Measurements from ENCODE around the gene RELT.
"Not testable (repeated sequence)": the region's sequence is repeated elsewhere in the genome, so short reads cannot be mapped to it uniquely, and the experiment has no call there.

RELT gene

DNA sequence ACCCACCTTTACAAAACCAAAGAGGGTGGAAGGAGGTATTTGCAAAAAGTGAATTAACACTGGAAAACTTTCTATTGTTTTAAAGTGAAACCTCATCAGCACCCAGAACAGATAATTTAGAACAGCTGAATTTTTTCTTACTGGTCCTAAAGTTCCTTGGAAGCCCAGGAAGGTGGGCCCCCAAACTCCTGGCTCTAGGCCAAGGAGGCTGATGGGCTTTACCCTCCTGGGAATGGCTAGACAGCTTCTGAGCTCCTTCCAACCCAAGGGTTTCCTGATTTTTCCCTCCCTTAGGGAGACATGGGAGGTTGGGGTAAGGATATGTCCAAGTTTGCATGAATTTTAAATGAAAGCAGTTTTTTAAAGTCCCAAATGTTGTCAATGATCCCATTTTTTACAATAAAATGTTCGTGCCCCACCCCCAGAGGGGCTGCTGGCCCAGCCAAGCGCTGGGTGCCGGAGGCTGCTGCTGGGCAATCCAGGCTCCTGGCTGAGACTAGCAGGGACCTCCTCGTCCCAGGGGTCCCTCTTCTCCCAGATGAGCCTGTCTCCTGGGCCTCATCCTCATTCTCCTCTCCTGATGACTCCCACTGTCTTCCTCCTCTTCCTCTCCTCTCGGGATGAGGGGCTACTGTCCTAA lies 28.4 kb downstream of the RELT start:
- DNase-seq = no peak

DNA sequence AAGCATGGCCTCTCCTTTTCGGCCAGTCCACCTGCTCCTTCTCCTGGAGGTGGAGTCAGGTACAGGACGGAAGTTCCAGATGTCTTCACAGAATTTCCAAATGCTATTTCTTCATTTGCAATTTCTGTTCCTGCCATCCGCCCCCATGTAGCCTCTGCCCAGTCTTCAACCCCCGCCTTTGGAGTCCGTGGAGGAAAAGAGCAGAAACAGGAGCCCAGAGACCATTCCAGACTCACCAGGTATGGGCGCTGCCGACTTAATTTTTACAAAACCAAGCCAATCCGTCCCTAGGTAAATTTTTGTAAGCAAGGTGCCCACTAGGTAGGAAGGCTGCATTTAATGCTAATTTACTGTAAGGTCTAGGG lies 28.9 kb downstream of the RELT start:
- no peak for DNase-seq

DNA sequence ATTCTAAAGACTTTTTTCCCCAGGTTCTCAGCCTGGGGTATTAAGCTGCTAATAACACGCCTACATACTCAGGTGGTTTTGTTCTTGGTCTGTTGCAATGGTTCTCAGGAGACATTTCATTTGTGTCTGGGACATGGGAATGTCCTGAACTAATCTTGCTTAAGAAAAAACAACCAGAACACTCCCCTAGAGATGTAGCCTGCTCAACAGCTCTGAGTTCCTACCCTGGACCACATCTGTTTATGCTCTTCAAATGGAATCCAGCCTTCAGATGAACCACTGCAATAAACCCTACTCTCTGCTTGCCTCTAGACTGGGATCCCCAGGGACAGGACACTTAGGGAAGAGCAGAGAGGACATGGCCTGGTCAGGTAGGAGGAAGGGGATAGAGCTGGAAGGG lies 29.9 kb downstream of the RELT start:
- no peak for DNase-seq

DNA sequence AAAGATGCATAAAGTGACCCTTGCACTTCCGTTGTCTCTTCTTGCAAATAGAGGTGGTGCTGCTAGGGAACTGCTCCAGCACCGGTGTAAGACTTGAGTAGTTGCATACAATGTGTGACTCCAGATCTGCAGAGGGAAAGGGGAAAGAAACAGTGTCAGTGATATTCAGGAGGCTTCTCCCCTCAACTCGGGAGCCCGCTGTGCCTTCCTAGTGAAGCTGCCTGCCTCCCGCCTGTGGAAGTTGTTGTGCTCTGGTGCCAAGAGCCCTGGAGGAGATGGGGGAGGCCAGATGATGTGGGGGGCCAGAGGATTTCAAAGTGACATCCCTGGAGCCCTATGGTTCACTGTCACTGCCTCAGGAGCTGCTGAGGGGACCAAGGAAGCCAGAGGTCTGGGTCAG lies 30.4 kb downstream of the RELT start:
- DNase-seq = no peak

DNA sequence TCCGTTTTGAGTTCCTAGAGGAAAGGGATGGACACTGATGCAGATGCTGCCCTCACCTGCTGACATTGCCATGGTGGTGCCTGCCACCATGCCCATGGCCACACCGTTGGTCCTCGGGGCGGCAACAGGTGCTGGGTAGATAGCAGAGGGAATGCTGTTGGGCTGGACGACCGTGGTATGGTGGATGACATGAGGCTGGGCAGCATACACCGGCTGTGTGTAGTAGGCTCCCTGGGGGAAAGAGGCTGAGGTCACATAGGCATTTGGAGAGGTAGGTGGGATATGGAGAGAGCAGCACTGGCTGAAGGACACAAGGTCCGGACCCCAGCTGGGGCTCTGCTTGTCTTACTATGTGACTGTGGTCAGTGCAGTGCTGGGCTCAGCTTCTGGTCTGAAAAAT lies 33.2 kb downstream of the RELT start:
- DNase-seq = no peak

DNA sequence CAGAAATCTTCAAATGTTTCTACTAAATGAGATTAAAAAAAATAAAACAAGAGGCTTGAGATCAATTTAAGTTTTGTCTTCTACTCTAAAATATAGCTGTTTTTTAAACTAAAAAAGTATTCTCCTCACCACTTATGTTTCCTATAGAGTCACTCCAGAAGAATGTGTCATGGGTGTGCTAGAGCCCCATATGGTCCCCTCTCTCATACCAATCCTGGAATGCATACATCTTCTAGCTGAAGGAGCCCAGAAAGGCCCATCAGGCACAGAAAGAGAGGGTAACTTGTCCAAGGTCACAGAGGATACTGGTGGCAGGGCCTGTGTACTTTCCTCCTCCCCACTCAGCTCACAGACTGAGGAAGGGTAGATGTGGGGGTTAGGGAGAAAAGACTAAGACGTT lies 34.4 kb downstream of the RELT start:
- no peak for DNase-seq

DNA sequence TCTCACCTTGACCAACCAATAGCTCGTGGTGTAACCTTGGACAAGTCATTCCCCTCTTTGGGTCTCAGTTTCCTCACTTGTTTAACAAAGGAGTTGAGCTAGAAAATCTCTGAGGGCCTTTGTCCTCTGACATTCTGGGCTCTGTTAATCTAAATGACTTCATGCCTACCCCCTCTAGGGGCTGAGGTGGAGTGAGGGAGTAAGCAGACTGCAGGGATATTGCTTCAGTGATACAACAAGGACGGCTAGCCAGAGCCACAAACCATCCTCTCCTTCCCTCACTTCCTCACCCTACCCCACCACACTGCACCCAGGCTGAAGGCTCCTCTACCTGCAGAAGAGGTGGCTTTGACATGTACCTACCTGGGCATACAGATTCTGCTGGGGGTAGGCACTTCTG lies 34.8 kb downstream of the RELT start:
- DNase-seq = no peak

DNA sequence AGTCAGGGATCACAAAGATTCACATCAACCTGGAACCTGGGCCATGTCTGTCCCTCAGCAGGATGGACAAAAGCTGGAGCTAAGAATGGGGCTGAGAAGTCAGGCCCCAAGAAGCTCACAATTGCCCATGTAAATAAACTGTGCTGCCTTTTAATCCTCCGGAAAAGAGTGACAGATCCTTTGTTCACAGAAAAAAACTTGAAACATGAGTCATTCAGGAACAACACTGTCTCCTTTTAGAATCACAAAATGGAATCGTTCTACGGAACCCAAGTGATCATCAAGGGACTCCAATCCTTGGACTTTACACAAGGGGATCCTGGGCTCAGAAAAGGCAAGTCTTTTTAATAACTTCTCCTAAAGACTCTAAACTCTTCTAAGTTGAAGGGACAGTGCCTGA lies 36.1 kb downstream of the RELT start:
- no peak for DNase-seq

DNA sequence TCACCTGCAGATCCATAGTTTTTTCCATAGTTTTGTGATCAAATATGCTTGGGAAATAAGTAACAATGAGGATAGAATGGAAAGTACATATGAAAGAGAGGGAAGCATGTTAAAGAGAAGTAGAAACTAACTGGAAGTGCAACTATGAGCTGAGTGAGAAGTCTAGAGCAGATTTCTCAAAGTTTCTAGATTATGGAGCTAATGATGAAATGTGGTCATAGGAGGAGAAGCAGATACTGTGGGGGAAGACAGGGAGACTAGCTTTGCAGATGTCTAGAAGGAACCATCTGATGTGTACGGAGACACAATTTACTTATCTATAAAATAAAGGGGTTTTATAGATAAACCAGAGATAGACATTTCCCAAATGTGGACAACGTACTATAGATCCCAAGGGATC lies 37.1 kb downstream of the RELT start:
- DNase-seq = no peak

DNA sequence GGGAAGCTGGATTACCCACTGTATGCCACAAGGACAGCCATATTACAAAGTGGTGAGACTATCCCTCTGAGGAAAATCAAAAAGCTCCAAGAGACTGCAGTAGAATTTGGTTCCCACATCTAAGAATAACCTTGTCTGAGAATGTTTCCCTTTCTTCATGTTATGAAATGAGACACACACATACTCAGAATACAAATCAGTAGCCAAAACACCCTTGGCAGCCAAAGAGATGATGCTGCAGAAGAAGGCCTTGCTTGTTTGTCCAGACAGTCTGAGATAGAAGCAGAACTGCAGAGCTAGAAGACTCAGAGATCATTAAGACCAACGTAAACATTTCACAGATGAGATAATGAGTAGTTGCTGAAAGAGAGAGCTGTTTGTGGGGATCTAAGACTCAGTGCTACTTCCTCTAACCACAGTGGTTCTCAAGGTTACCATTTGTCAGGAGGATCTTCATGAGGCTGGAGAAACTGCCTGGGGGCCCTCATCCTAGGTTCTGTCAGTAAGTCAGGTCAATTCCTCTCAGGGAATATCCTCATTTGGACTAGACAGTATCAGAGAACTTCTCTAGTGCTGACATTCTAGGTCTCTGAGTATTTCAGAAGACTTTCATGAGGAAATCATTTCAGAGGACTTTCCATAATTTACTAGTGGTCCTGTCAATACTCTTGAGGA lies 38.9 kb downstream of the RELT start:
- DNase-seq = no peak

DNA sequence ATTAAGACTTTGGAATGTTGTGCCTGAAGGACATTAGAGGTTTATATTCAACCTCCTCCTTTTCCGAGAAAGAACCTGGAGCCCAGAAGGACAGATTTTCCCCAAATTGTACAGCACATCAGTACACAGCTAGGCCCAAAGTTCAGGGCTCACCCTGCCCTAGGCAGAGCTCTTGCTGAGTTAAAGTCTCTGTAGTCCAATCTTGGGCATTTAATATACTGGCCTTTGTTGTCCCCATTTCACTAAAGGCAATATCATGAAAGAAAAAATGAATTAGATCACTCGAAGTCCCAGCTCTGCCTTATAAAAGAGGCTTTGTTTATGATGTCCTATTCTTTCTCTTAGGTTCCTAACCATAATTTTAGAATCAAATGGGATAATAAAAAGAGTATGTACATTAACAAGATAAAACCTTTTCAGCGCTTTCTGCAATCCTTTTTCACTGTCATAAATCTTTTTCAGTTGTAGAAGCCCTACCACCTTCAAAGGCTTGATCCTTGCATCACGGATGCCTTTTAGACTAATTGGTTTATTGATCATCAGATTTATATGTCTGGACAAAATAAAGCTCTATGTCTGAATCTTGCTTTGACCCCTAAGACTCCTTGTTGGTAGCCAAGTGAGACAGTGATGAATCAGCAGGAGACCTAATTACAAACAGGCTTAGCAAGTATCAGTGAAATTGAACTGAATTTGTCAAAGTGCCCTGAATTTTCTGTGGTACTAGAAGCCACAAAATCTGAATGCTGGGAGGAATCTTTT lies 39.8 kb downstream of the RELT start:
- no peak for DNase-seq

DNA sequence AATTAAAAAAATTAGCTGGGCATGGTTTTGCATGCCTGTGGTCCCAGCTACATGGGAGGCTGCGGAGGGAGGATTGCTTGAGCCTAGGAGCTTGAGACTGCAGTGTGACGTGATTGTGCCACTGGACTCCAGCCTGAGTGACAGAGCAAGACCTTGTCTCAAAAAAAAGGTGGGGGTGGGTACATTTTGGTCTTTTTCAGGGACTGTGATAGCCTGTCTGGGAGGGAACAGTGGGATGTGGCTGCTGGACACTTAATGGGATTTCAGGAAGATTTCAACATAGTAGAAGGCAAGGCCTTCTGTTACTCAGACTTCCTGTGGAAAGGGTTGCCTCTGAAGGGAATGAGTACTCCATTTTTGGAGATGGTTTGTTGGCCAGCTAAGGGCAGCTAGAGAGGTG lies 40.6 kb downstream of the RELT start:
- no peak for DNase-seq

DNA sequence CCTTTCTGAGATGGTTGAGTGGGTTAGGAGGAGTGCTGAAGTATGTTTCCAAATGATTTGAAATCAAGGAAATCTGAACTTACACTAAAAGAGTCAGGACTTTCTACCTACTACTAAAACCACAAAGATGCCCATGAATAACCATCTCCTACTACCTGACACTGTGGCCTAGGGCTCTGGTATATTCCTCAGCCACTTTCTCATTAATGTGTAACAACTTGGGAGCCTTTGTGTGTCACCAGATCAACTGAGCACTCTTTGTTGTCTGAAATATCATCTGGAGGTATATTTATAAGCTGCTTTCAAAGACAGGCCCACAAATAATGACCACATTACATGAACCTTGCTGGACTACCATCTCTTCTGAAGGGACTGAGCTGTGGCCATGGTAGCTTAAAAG lies 43.9 kb downstream of the RELT start:
- no peak for DNase-seq

DNA sequence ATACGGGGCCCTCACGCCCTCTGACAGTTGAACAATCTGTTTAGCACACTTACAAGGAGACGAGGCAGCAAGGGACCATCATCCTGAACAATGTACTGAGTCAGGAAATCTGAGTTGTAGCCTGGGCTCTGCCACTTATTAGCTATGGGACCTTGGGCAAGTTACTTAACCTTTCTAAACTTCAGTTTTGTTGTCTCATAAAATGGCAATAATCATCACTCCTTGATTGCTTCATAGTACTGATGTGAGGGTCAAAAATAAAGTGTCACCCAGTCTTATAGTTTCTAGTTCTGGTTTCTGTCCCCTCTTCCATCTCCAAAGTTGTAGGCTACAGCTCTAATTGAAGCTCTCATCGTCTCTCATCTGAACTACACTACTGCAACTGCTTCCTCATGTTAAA lies 46.7 kb downstream of the RELT start:
- DNase-seq = no peak

DNA sequence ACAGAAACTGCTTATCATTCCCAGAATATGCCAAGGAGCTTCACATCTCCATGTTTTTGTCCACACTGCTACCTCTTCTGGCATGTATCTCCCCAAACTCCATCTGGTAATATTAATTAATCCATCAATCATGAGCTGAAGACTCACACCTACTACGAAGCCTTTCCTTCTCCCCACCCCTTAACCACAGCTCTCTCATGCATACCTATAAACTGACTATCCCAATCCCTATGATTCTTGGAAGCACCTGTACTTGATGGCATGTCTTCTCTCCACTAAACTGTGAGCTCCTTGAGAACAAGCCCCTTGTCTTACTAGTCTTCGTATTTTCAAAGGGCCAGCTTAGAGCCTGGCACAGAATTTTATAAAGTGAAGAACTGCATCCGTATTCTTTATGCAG lies 47.3 kb downstream of the RELT start:
- DNase-seq = no peak

DNA sequence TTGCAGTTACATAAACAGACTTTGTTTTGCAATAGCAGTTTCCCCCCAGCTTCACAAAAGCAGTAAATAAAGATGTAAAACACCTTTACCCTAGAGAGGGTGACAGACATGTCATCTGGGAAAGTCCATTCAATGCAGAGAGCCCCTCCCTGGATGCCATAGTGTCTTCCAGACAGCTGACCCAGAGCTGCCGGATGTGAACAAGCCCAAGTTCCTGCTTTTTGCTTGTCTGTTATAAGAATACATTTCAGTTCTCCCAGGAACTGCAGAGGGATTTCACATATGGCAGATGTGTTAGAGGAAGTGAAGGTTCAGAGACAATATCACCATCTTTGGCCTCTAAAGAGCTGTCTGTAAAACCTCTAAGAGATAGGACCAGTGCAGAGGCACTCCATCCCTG lies 48.9 kb downstream of the RELT start:
- DNase-seq = no peak

DNA sequence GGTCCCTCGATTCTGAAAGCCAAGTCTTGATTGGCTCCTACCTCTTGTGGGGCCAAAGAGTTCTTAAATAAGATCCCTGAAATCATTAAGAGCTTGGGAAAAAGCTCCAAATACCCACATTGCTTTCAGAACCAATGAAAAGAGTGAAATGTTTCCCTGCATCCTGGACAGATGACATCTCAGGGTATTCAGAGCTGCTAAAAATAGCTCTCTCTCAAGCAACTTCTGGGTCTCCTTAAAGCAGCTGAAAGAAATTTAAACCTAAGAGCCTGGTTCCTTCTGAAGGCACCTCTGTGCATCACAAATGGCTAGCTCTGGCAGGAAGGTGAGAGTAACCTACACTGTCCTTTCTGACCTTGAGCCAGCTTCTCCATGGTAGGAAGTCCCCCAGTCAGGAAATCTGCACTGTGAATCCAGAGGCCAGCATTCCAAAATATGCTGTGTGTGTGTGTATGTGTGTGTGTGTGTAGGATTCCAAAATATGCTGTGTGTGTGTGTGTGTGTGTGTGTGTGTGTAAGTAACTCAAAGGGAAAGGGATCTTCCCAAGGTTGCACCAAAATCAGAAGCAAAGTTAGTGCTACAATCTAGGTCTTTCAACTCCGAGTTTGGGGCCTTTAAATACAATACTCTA lies 50.1 kb downstream of the RELT start:
- no peak for DNase-seq

DNA sequence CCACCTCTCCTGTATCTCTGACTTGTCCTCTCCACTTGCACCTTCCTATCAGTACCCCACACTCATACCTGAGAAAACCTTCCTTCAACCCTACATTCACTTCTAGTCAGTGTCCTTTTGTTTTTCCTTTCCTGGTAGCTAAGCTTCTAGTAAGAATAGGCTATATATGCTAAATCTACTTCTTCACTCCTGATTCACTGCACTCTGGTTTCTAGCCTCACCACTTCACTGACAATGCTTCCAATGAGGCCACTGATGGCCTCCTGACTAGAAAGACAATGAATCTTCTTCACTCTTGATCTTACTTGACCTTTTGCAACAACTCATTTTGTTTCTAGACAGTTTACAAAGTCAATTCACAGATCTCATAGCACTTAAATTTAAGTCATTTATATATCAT lies 52.0 kb downstream of the RELT start:
- DNase-seq = no peak

DNA sequence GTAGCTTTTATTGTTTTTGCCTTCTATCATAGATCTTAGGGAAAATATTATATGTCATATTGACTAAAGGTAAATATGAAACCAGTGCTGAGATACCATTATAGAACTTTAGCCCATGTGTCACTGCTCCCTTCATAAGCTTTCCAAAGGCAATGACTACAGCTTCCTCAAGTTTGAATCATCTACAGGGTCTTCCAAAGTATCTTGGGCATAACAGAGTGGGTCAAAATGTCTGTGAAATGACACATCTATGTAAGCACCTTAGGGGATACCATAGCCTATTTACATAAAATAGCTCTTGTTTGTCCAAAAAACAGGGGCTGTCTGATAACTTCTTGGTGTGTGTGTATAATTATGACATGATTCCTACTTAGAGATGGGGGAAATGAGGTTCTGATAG lies 52.5 kb downstream of the RELT start:
- DNase-seq = no peak

DNA sequence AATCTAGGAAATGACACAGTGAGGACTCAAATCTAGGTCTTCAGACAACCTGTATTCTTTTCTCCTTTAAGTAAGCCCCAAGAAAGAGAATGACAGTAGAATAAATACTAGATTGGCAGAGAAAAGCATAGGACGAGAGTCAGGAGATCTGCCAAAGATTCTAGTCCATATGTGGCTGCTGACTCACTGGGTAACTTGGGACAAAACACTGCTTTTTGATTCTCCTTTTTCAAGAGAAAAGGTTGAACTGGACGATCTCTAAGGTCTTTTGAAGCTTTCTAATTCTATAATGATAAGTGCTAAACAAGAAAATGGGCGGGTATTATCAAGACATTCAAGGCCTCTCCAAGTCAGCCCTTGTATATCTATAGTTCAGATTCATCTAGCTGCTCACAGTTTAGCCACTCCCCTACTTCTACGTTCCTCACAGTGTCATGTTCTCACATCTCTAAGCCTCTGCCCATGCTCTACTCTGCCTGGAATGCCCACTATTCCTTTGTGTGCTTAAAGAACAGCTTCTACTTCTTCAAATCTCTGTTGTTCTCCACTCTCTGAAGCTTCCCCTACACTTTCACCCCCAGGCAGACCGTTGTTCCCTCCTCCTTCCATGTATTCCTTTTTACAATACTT lies 53.0 kb downstream of the RELT start:
- DNase-seq = no peak

DNA sequence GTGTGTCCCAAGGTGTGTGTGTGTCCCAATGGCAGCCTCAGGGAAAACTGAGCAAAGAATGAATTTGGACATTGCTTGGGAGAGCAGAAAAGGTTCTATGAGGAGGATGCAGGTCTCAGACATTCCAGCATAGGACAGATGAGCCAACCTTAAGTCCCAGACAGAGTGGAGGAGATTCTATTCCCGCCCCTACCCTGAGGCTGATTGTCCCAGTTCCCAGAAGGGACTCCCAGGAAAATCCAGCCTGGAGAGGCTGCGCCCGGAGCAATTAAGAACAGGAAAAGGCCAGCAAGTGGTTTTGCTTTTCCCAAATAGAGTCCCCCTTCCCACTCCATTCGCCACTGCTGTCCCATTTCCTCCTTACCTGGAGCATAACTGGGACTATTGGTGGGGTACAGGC lies 54.1 kb downstream of the RELT start:
- no peak for DNase-seq

DNA sequence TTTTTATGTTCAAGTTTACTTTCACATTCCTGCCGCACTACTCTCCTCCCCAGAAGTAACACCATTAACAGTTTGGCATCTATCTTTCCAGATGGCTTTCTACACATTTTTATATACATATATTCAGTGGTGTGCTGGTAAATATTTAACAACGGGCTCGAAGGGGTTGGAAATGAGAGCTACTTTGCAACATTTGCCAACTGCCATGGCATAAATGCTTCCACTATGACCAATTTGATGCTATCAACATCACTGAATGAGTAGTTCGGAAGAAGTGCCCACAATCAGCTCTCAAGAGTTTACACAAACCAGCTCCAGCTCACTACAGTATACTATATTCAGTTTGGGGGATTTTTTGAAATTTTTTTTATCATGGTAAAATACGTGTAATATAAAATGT lies 55.2 kb downstream of the RELT start:
- DNase-seq = no peak

DNA sequence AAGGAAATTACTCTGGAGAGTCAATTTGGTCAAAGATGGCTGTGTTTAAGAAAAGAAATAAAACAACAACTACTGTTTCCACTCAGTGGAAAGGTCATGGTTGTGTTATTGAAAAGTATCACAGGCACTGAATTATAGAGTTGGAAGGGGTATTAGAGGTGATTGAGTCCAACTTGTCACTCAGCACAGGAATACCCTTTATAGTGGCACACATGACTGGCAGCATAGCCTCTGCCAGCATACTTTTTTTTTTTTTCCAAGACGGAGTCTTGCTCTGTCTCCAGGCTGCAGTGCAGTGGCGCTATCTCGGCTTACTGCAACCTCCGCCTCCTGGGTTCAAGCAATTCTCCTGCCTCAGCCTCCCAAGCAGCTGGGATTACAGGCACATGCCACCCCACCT lies 60.7 kb downstream of the RELT start:
- not testable (repeated sequence) for DNase-seq
